ENCODE results near the gene TIMM17A. TPM values are rescaled to one million over a fixed set of nuclear protein-coding genes. Genes with fewer than 3 reads are reported as not detected.
A peak's percentile ranks its signal among the peaks of the same experiment; 100 is the strongest.
"Not testable (repeated sequence)": the region's sequence is repeated elsewhere in the genome, so short reads cannot be mapped to it uniquely, and the experiment has no call there.

The TIMM17A gene
- total and polyA plus RNA-seq, 2 donors, result 27.2 to 42.0 TPM

DNA sequence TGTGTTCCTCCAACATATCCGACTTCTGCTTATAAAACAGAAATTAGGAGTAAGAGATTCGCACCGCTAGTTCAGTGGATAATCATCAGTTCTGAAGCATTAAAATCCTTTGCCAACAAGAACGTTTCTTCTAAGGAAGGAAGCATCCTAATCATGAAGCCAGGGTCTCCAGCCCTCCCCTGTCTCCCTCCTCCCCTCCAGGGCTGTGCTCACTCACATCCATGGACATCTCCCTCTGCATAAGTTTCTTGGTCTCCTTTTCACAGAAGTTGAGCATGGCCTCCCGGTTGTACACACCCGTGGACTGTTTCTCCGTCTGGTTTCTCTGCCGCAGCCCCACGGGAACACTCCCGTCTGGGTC is 9.5 kb upstream of the TIMM17A start:
- no peaks in the 10 kb centered on the region for H3K36me3 ChIP-seq (ENCODE audit: insufficient read depth)
- peak overlapping the region; percentile 55 for H3K4me3 ChIP-seq (ENCODE audit: low read depth, low read length)
- no peak for DNase-seq (ENCODE audit: extremely low spot score)
- WGBS, result 13% methylated on average over 10 of the region's 10 CpGs
- peak overlapping the region; percentile 63 for H3K27ac ChIP-seq (ENCODE audit: low read depth)
- no peaks in the 10 kb centered on the region for H3K4me1 ChIP-seq (ENCODE audit: insufficient read depth)

- DNase-seq (ENCODE audit: extremely low spot score), result peak; percentile 71
- peak within 1 kb of the TSS; percentile 88 for H3K27ac ChIP-seq (ENCODE audit: low read depth)
- WGBS, result 3% methylated on average over 28 of the region's 28 CpGs
- no peaks in the 10 kb centered on the region for H3K36me3 ChIP-seq (ENCODE audit: insufficient read depth)
- H3K4me3 ChIP-seq (ENCODE audit: low read depth, low read length), result peak within 1 kb of the TSS; percentile 55
- no peaks in the 10 kb centered on the region for H3K4me1 ChIP-seq (ENCODE audit: insufficient read depth)
Measured at GRCh38 chr1:201946224-201946908, 8.9 kb upstream of the TIMM17A start, which contains the start of gene LMOD1. TSS of gene LMOD1 (minus strand) at chr1:201946548. CDS start at chr1:201946340, 208 bp downstream.

GRCh38 chr1:201947697-201948008 is 7.7 kb upstream of the TIMM17A start:
- H3K27ac ChIP-seq (ENCODE audit: low read depth), result peak overlapping the region; percentile 65
- 37% methylated on average over 3 of the region's 3 CpGs for WGBS
- DNase-seq (ENCODE audit: extremely low spot score), result no peak
- no peaks in the 10 kb centered on the region for H3K4me1 ChIP-seq (ENCODE audit: insufficient read depth)
- H3K36me3 ChIP-seq (ENCODE audit: insufficient read depth), result no peaks in the 10 kb centered on the region
- H3K4me3 ChIP-seq (ENCODE audit: low read depth, low read length), result no peak overlapping the region

DNA sequence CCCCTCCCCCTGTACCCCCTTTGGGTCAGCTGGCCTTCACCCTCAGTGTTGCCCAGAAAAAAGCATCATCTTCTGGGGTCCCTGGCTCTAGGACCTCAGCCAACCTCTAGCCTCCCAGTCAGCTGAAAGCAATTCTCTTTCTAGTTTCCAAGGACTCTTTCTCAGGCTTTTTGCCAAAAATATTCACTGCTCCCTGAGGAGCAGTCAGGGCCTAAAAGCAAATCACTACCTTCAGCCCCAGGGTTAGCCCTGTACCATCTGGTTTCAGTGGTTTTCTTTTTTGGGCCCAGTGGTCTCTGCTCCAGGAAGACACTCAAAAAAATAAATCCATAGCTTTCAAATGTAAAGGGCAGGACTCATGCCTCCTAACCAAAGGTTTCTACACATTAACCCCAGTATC is 5.8 kb upstream of the TIMM17A start:
- DNase-seq (ENCODE audit: extremely low spot score), result no peak
- Histone ChIP-seq H3K36me3 (ENCODE audit: insufficient read depth) (no peaks in the 10 kb centered on the region), H3K4me1 (ENCODE audit: insufficient read depth) (no peaks in the 10 kb centered on the region), H3K4me3 (ENCODE audit: low read depth, low read length) (no peak overlapping the region), H3K27ac (ENCODE audit: low read depth) (no peak overlapping the region)

DNA sequence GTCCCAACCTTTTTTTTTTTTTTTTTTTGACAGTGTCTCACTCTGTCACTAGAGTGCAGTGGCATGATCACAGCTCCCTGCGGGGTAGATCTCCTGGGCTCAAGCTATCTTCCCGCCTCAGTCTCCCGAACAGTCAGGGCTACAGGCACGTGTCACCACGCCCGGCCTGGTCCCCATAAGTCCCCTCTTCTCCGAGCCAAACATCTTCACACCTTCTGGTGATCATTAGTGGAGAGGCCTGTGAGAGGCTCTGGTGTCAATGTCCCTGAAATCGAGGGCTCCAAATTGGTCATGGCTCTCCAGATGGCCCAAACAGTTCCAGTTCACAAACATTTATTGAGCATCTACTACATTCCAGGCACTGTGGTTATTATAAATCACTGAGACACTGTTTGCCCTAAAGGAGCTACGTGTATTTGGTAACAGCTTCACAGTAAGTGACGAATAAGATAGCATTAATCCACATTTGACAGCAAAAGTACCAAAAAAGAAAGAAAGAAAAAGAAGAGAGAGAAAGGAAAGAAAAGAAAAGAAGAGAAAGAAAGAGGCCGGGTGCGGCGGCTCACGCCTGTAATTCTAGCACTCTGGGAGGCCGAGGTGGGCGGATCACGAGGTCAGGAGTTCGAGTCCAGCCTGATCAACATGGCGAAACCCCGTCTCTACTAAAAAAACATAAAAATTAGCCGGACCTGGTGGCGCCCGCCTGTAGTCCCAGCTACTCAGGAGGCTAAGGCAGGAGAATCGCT is 867 bp upstream of the TIMM17A start:
- no peak for DNase-seq (ENCODE audit: extremely low spot score)
- peak overlapping the region; percentile 73 for H3K4me3 ChIP-seq (ENCODE audit: low read depth, low read length)
- H3K27ac ChIP-seq (ENCODE audit: low read depth), result no peak overlapping the region
- H3K36me3 ChIP-seq (ENCODE audit: insufficient read depth), result peaks cover 4% of the 10 kb centered on the region
- H3K4me1 ChIP-seq (ENCODE audit: insufficient read depth), result no peaks in the 10 kb centered on the region
- 50% methylated on average over 24 of the region's 24 CpGs for WGBS

GRCh38 chr1:201955729-201956143 is 433 bp downstream of the TIMM17A start:
- Histone ChIP-seq H3K36me3 (ENCODE audit: insufficient read depth) (peaks cover 6% of the 10 kb centered on the region), H3K4me3 (ENCODE audit: low read depth, low read length) (peak overlapping the region; percentile 73), H3K4me1 (ENCODE audit: insufficient read depth) (no peaks in the 10 kb centered on the region), H3K27ac (ENCODE audit: low read depth) (peak overlapping the region; percentile 51)
- DNase-seq (ENCODE audit: extremely low spot score), result no peak
- under 1% methylated on average over 17 of the region's 17 CpGs for WGBS

GRCh38 chr1:201958348-201958747 is 3.0 kb downstream of the TIMM17A start:
- no peak overlapping the region for H3K4me3 ChIP-seq (ENCODE audit: low read depth, low read length)
- H3K4me1 ChIP-seq (ENCODE audit: insufficient read depth), result no peaks in the 10 kb centered on the region
- no peak for DNase-seq (ENCODE audit: extremely low spot score)
- no peak overlapping the region for H3K27ac ChIP-seq (ENCODE audit: low read depth)
- WGBS, result 79% methylated on average over 5 of the region's 5 CpGs
- H3K36me3 ChIP-seq (ENCODE audit: insufficient read depth), result peaks cover 6% of the 10 kb centered on the region

DNA sequence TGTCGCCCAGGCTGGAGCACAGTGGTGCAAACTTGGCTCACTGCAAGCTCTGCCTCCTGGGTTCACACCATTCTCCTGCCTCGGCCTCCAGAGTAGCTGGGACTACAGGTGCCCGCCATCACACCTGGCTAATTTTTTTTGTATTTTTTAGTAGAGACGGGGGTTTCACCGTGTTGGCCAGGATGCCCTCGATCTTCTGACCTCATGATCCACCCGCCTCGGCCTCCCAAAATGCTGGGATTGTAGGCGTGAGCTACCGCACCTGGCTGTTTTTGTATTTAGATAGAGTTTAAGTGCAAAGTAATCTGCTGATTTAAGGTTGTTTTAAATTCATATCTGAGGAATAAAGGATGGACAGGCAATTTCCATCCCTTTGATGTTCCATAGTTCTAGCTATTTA is 7.1 kb downstream of the TIMM17A start:
- H3K27ac ChIP-seq (ENCODE audit: low read depth); H3K36me3 ChIP-seq (ENCODE audit: insufficient read depth); H3K4me3 ChIP-seq (ENCODE audit: low read depth, low read length); H3K4me1 ChIP-seq (ENCODE audit: insufficient read depth); DNase-seq (ENCODE audit: extremely low spot score): not testable (repeated sequence)
- WGBS, result 94% methylated on average over 10 of the region's 10 CpGs

GRCh38 chr1:201964261-201964660 is 9.0 kb downstream of the TIMM17A start:
- Histone ChIP-seq H3K4me1 (ENCODE audit: insufficient read depth) (no peaks in the 10 kb centered on the region), H3K36me3 (ENCODE audit: insufficient read depth) (peaks cover 7% of the 10 kb centered on the region), H3K27ac (ENCODE audit: low read depth) (no peak overlapping the region), H3K4me3 (ENCODE audit: low read depth, low read length) (no peak overlapping the region)
- no peak for DNase-seq (ENCODE audit: extremely low spot score)
- WGBS, result 27% methylated on average over 1 of the region's 1 CpG

DNA sequence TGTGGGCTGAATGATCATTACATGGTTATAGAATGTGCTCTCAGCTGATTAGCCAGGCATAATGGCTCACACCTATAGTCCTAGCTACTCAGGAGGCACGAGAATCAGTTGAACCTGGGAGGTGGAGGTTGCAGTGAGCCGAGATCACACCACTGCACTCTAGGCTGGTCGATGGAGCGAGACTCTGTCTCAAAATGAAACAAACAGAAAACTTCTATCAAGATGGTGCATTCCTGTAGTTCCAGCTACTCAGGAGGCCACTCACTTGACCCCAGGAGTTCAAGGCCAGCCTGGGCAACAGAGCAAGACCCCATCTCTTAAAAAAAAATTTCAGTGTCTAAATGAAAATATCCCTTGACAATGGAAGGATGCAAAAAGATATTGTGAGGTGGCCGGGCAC is 10.9 kb downstream of the TIMM17A start:
- H3K36me3 ChIP-seq (ENCODE audit: insufficient read depth), result peaks cover 5% of the 10 kb centered on the region
- no peak for DNase-seq (ENCODE audit: extremely low spot score)

GRCh38 chr1:201968202-201968925 is 13.1 kb downstream of the TIMM17A start:
- Histone ChIP-seq H3K4me1 (ENCODE audit: insufficient read depth) (no peaks in the 10 kb centered on the region), H3K4me3 (ENCODE audit: low read depth, low read length) (no peak overlapping the region), H3K36me3 (ENCODE audit: insufficient read depth) (peaks cover 5% of the 10 kb centered on the region), H3K27ac (ENCODE audit: low read depth) (no peak overlapping the region)
- no peak for DNase-seq (ENCODE audit: extremely low spot score)
- 90% methylated on average over 16 of the region's 16 CpGs for WGBS

More for the DNA sequence above, 10.9 kb downstream of the TIMM17A start:
- Histone ChIP-seq H3K4me3 (ENCODE audit: low read depth, low read length) (no peak overlapping the region), H3K4me1 (ENCODE audit: insufficient read depth) (no peaks in the 10 kb centered on the region), H3K27ac (ENCODE audit: low read depth) (no peak overlapping the region)
- 91% methylated on average over 5 of the region's 5 CpGs for WGBS

- no peak for DNase-seq (ENCODE audit: extremely low spot score)
- Histone ChIP-seq H3K4me1 (ENCODE audit: insufficient read depth) (no peaks in the 10 kb centered on the region), H3K27ac (ENCODE audit: low read depth) (no peak overlapping the region), H3K4me3 (ENCODE audit: low read depth, low read length) (no peak overlapping the region), H3K36me3 (ENCODE audit: insufficient read depth) (peaks cover 5% of the 10 kb centered on the region)
- WGBS, result 50% methylated on average over 9 of the region's 9 CpGs
Measured at GRCh38 chr1:201970334-201971159, 15.2 kb downstream of the TIMM17A start.

DNA sequence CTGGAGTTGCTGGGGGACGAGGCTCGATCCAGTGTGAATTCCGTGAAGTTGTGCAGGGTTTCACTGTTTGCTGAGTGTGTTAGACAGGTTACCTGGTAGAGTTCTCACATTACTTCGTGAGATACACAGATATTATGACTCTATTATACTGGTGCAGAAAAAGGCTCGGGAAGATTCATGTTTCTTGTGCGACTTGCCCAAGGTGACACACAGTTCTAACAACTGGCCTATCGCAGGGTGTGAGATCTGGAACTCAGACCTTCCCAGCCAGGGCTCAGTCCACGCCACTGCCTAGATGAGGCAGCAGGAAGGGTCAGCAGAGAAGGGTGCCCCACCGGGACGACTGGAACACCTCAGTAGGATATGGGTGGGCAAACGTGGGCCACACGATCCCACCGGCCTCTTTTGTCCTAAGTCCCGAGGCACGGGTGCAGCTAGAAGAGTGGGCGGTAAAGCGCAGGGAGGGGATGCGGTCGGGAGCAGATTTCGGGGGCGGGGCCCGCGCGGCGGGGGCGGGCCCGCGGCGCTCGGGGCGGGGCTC is 26.8 kb downstream of the TIMM17A start:
- no peak for DNase-seq (ENCODE audit: extremely low spot score)
- Histone ChIP-seq H3K4me1 (ENCODE audit: insufficient read depth) (no peaks in the 10 kb centered on the region), H3K4me3 (ENCODE audit: low read depth, low read length) (peak overlapping the region; percentile 92), H3K36me3 (ENCODE audit: insufficient read depth) (no peaks in the 10 kb centered on the region), H3K27ac (ENCODE audit: low read depth) (peak overlapping the region; percentile 93)
- 9% methylated on average over 31 of the region's 31 CpGs for WGBS
